MCF 10A (cell line): ENCODE data around the gene MACC1. TPM values are rescaled to one million over a fixed set of nuclear protein-coding genes. Genes with fewer than 3 reads are reported as not detected.
"Not testable (repeated sequence)": the region's sequence is repeated elsewhere in the genome, so short reads cannot be mapped to it uniquely, and the experiment has no call there.

Source experiments
- BruUV-seq: library from RNA; stranded (reverse); fragments of 400-500 nt; replicated peaks from 2 replicates; lab custom pipeline; 2021; lab: Mats Ljungman, UMichigan
- CTCF ChIA-PET: fragments of 300-600 bp; sonication (Branson Sonifier 250); formaldehyde crosslinking; extraction: SDS; loops from one replicate; lab custom pipeline; 2021; ENCODE audit warnings: antibody characterized with exemption, inconsistent platforms; lab: Yijun Ruan, JAX
- POLR2A ChIA-PET: fragments of 300-600, 350-650 bp; sonication (Branson Sonifier 250); formaldehyde crosslinking; extraction: SDS; loops from one replicate; lab custom pipeline; 2020; ENCODE audit warnings: antibody characterized with exemption, inconsistent platforms; lab: Yijun Ruan, JAX
- DNase-seq: peaks from one replicate; pipeline ENCODE4 v3.0.0-alpha.2; 2018; ENCODE audit not compliant: unreplicated experiment
- H3K27ac Mint-ChIP-seq: one replicate; pipeline ENCODE4 v1.8.0; 2022; ENCODE audit warnings: mild to moderate bottlenecking, low read depth, mixed read lengths; ENCODE audit not compliant: unreplicated experiment
- H3K27me3 Mint-ChIP-seq: one replicate; pipeline ENCODE4 v1.8.0; 2022; ENCODE audit warnings: mixed read lengths; ENCODE audit not compliant: insufficient read depth, unreplicated experiment
- H3K36me3 Mint-ChIP-seq: one replicate; pipeline ENCODE4 v1.8.0; 2022; ENCODE audit warnings: mild to moderate bottlenecking, moderate library complexity, mixed read lengths; ENCODE audit not compliant: insufficient read depth, unreplicated experiment
- H3K4me1 Mint-ChIP-seq: one replicate; pipeline ENCODE4 v1.8.0; 2022; ENCODE audit warnings: mixed read lengths; ENCODE audit not compliant: insufficient read depth, unreplicated experiment
- H3K4me3 Mint-ChIP-seq: one replicate; pipeline ENCODE4 v1.8.0; 2022; ENCODE audit warnings: mild to moderate bottlenecking, moderate library complexity, mixed read lengths; ENCODE audit not compliant: unreplicated experiment
- H3K9me3 Mint-ChIP-seq: one replicate; pipeline ENCODE4 v1.8.0; 2022; ENCODE audit warnings: mixed read lengths; ENCODE audit not compliant: unreplicated experiment
- CTCF ChIP-seq: fragments of 200-600 bp; IDR thresholded peaks from one replicate; pipeline ENCODE4 v1.8.0; 2022; ENCODE audit warnings: antibody characterized with exemption, mild to moderate bottlenecking; ENCODE audit not compliant: unreplicated experiment
- intact Hi-C: fragments of 100-400 bp; cut with micrococcal nuclease; formaldehyde crosslinking; loops from 2 replicates; pipeline ENCODE4 v1.14.1; 2022
- total RNA-seq: library from RNA; stranded (reverse); gene quantifications from 2 replicates; pipeline ENCODE4 v1.2.3, GENCODE V29; 2022

Gene MACC1
- total RNA-seq, 1 experiment from 2014 or later = 0.14 TPM

- no peak overlapping the region for H3K27ac Mint-ChIP-seq
- H3K4me3 Mint-ChIP-seq = no peak overlapping the region
These were observed 28.6 kb downstream of the MACC1 start for GRCh38 chr7:20188567-20188966.

GRCh38 chr7:20187850-20188249 lies 29.3 kb downstream of the MACC1 start:
- intact Hi-C loops = not testable (repeated sequence)

More at GRCh38 chr7:20188567-20188966, 28.6 kb downstream of the MACC1 start:
- DNase-seq = no peak
- Mint-ChIP-seq H3K4me1 (no peaks in the 10 kb centered on the region), H3K9me3 (peaks cover 18% of the 10 kb centered on the region), H3K36me3 (peaks cover 6% of the 10 kb centered on the region), H3K27me3 (no peaks in the 10 kb centered on the region)
- POLR2A ChIA-PET = interaction anchor here (1.0 kb wide), 1 partner anchor 15 kb away, joined by 4 read pairs; no protein-coding TSS in a partner anchor
- no TSS peak for BruUV-seq
- CTCF ChIA-PET = interaction anchor here (0.8 to 1.5 kb wide), 2 partner anchors 16 to 474 kb away, joined by 3 to 5 read pairs; no protein-coding TSS in a partner anchor
- TF ChIP-seq CTCF = no peak
- intact Hi-C loops = no loop called here

GRCh38 chr7:20185988-20186387 lies 31.2 kb downstream of the MACC1 start:
- Mint-ChIP-seq H3K4me1 (no peaks in the 10 kb centered on the region), H3K9me3 (peaks cover 18% of the 10 kb centered on the region), H3K36me3 (peaks cover 6% of the 10 kb centered on the region), H3K27me3 (no peaks in the 10 kb centered on the region), H3K4me3 (no peak overlapping the region), H3K27ac (no peak overlapping the region)
- DNase-seq = no peak
- ChIA-PET POLR2A (no interaction called here), CTCF (no interaction called here)
- no TSS peak for BruUV-seq
- intact Hi-C loops = no loop called here
- TF ChIP-seq CTCF = no peak

More at GRCh38 chr7:20187850-20188249, 29.3 kb downstream of the MACC1 start:
- H3K4me1 Mint-ChIP-seq, BruUV-seq, H3K27me3 Mint-ChIP-seq, H3K27ac Mint-ChIP-seq, POLR2A ChIA-PET, H3K4me3 Mint-ChIP-seq, DNase-seq, H3K36me3 Mint-ChIP-seq: not testable (repeated sequence)
- CTCF ChIA-PET = interaction anchor here (1.5 kb wide), 1 partner anchor 15 kb away, joined by 5 read pairs; no protein-coding TSS in a partner anchor
- H3K9me3 Mint-ChIP-seq = peaks cover 18% of the 10 kb centered on the region

- DNase-seq = no peak
- no peaks in the 10 kb centered on the region for H3K36me3 Mint-ChIP-seq
- no peak overlapping the region for H3K4me3 Mint-ChIP-seq
- H3K27ac Mint-ChIP-seq = no peak overlapping the region
- ChIA-PET CTCF (no interaction called here), POLR2A (interaction anchor here (0.6 to 0.7 kb wide), 2 partner anchors 456 to 475 kb away, joined by 3 to 6 read pairs; partner anchors contain the start of gene POLR1F)
- no peaks in the 10 kb centered on the region for H3K27me3 Mint-ChIP-seq
- intact Hi-C loops = no loop called here
- H3K4me1 Mint-ChIP-seq = no peaks in the 10 kb centered on the region
- no TSS peak for BruUV-seq
- no peak for TF ChIP-seq CTCF
- H3K9me3 Mint-ChIP-seq = no peaks in the 10 kb centered on the region
These were observed 34.1 kb downstream of the MACC1 start for GRCh38 chr7:20183086-20183485.
